Measurements from ENCODE around the gene CLIC4. TPM values are rescaled to one million over a fixed set of nuclear protein-coding genes. Genes with fewer than 3 reads are reported as not detected.
"Not testable (repeated sequence)": the region's sequence is repeated elsewhere in the genome, so short reads cannot be mapped to it uniquely, and the experiment has no call there.

The CLIC4 gene
- total RNA-seq, 2 experiments from 2014 or later = 7.1 to 7.7 TPM

GRCh38 chr1:24805534-24806301 is 60.5 kb downstream of the CLIC4 start:
- Mint-ChIP-seq H3K36me3 (ENCODE audit: low read depth) (no peaks in the 10 kb centered on the region), H3K27me3 (ENCODE audit: low read depth) (peaks cover 3% of the 10 kb centered on the region), H3K9me3 (ENCODE audit: insufficient read depth) (no peaks in the 10 kb centered on the region), H3K4me1 (ENCODE audit: low read depth) (peaks cover 2% of the 10 kb centered on the region), H3K27ac (no peak overlapping the region), H3K4me3 (no peak overlapping the region)
- POLR2A ChIA-PET = interaction anchor here (0.6 kb wide), 1 partner anchor 265 kb away, joined by 7 read pairs; no protein-coding TSS in a partner anchor
- CTCF ChIA-PET = interaction anchor here (0.6 to 1.3 kb wide), 5 partner anchors 25 to 117 kb away, joined by 3 to 5 read pairs (median 4); no protein-coding TSS in a partner anchor
- ATAC-seq (no peak), DNase-seq (no peak)

GRCh38 chr1:24806588-24806987 is 61.3 kb downstream of the CLIC4 start:
- no peak for DNase-seq
- Mint-ChIP-seq H3K4me3 (no peak overlapping the region), H3K4me1 (ENCODE audit: low read depth) (peaks cover 2% of the 10 kb centered on the region), H3K36me3 (ENCODE audit: low read depth) (no peaks in the 10 kb centered on the region), H3K9me3 (ENCODE audit: insufficient read depth) (no peaks in the 10 kb centered on the region), H3K27ac (no peak overlapping the region), H3K27me3 (ENCODE audit: low read depth) (peaks cover 3% of the 10 kb centered on the region)
- ChIA-PET POLR2A (interaction anchor here (0.5 kb wide), 1 partner anchor 136 kb away, joined by 4 read pairs; no protein-coding TSS in a partner anchor), CTCF (interaction anchor here (1.2 kb wide), 1 partner anchor 24 kb away, joined by 3 read pairs; no protein-coding TSS in a partner anchor)
- no peak for ATAC-seq

GRCh38 chr1:24811494-24811893 is 66.2 kb downstream of the CLIC4 start:
- CTCF ChIA-PET = interaction anchor here (0.6 to 0.8 kb wide), 2 partner anchors 19 to 25 kb away, joined by 3 read pairs; no protein-coding TSS in a partner anchor
- H3K27ac Mint-ChIP-seq; POLR2A ChIA-PET; H3K9me3 Mint-ChIP-seq (ENCODE audit: insufficient read depth); H3K27me3 Mint-ChIP-seq (ENCODE audit: low read depth); H3K4me3 Mint-ChIP-seq; DNase-seq; H3K4me1 Mint-ChIP-seq (ENCODE audit: low read depth); ATAC-seq; H3K36me3 Mint-ChIP-seq (ENCODE audit: low read depth): not testable (repeated sequence)

- ATAC-seq; H3K27ac Mint-ChIP-seq; H3K4me3 Mint-ChIP-seq; POLR2A ChIA-PET; H3K36me3 Mint-ChIP-seq (ENCODE audit: low read depth); DNase-seq; H3K4me1 Mint-ChIP-seq (ENCODE audit: low read depth); H3K9me3 Mint-ChIP-seq (ENCODE audit: insufficient read depth): not testable (repeated sequence)
- H3K27me3 Mint-ChIP-seq (ENCODE audit: low read depth) = peaks cover 10% of the 10 kb centered on the region
- CTCF ChIA-PET = interaction anchor here (2.0 to 2.3 kb wide), 2 partner anchors 10 to 15 kb away, joined by 8 to 10 read pairs; no protein-coding TSS in a partner anchor
These were observed 75.0 kb downstream of the CLIC4 start for GRCh38 chr1:24820221-24820620.

GRCh38 chr1:24822887-24823286 is 77.6 kb downstream of the CLIC4 start:
- Mint-ChIP-seq H3K4me3 (no peak overlapping the region), H3K27ac (no peak overlapping the region), H3K9me3 (ENCODE audit: insufficient read depth) (no peaks in the 10 kb centered on the region), H3K36me3 (ENCODE audit: low read depth) (no peaks in the 10 kb centered on the region), H3K4me1 (ENCODE audit: low read depth) (no peaks in the 10 kb centered on the region), H3K27me3 (ENCODE audit: low read depth) (peaks cover 10% of the 10 kb centered on the region)
- ChIA-PET POLR2A (no interaction called here), CTCF (interaction anchor here (4.6 to 10.0 kb wide), 2 partner anchors 13 to 134 kb away, joined by 39 to 240 read pairs; no protein-coding TSS in a partner anchor)
- DNase-seq (no peak), ATAC-seq (no peak)

GRCh38 chr1:24823486-24823885 is 78.2 kb downstream of the CLIC4 start:
- ChIA-PET CTCF (interaction anchor here (0.8 to 10.0 kb wide), 3 partner anchors 12 to 673 kb away, joined by 6 to 240 read pairs (median 39); no protein-coding TSS in a partner anchor), POLR2A (interaction anchor here (0.6 kb wide), 1 partner anchor 509 kb away, joined by 3 read pairs; no protein-coding TSS in a partner anchor)
- H3K4me3 Mint-ChIP-seq; ATAC-seq; DNase-seq; H3K27ac Mint-ChIP-seq; H3K9me3 Mint-ChIP-seq (ENCODE audit: insufficient read depth); H3K36me3 Mint-ChIP-seq (ENCODE audit: low read depth); H3K4me1 Mint-ChIP-seq (ENCODE audit: low read depth): not testable (repeated sequence)
- peaks cover 10% of the 10 kb centered on the region for H3K27me3 Mint-ChIP-seq (ENCODE audit: low read depth)

GRCh38 chr1:24825174-24825573 is 79.9 kb downstream of the CLIC4 start:
- ChIA-PET POLR2A (no interaction called here), CTCF (interaction anchor here (1.1 to 10.0 kb wide), 4 partner anchors 10 to 380 kb away, joined by 3 to 240 read pairs (median 22); no protein-coding TSS in a partner anchor)
- no peaks in the 10 kb centered on the region for H3K9me3 Mint-ChIP-seq (ENCODE audit: insufficient read depth)
- H3K4me1 Mint-ChIP-seq (ENCODE audit: low read depth) = no peaks in the 10 kb centered on the region
- ATAC-seq (no peak), DNase-seq (no peak)
- H3K36me3 Mint-ChIP-seq (ENCODE audit: low read depth) = no peaks in the 10 kb centered on the region
- H3K27me3 Mint-ChIP-seq (ENCODE audit: low read depth) = peaks cover 10% of the 10 kb centered on the region
- no peak overlapping the region for H3K27ac Mint-ChIP-seq
- H3K4me3 Mint-ChIP-seq = no peak overlapping the region

- Mint-ChIP-seq H3K27me3 (ENCODE audit: low read depth) (peaks cover 9% of the 10 kb centered on the region), H3K9me3 (ENCODE audit: insufficient read depth) (no peaks in the 10 kb centered on the region), H3K27ac (no peak overlapping the region), H3K4me1 (ENCODE audit: low read depth) (no peaks in the 10 kb centered on the region), H3K36me3 (ENCODE audit: low read depth) (no peaks in the 10 kb centered on the region), H3K4me3 (no peak overlapping the region)
- DNase-seq (no peak), ATAC-seq (no peak)
- ChIA-PET CTCF (interaction anchor here (0.8 to 10.0 kb wide), 7 partner anchors 9 to 379 kb away, joined by 3 to 240 read pairs (median 5); partner anchors contain the start of gene CLIC4), POLR2A (no interaction called here)
These were observed 81.3 kb downstream of the CLIC4 start for GRCh38 chr1:24826510-24826909.

- H3K9me3 Mint-ChIP-seq (ENCODE audit: insufficient read depth) = no peaks in the 10 kb centered on the region
- ChIA-PET POLR2A (no interaction called here), CTCF (interaction anchor here (0.7 to 10.0 kb wide), 8 partner anchors 9 to 628 kb away, joined by 3 to 240 read pairs (median 3); partner anchors contain the start of gene CLIC4)
- no peak overlapping the region for H3K4me3 Mint-ChIP-seq
- H3K27me3 Mint-ChIP-seq (ENCODE audit: low read depth) = peaks cover 8% of the 10 kb centered on the region
- H3K4me1 Mint-ChIP-seq (ENCODE audit: low read depth) = no peaks in the 10 kb centered on the region
- no peaks in the 10 kb centered on the region for H3K36me3 Mint-ChIP-seq (ENCODE audit: low read depth)
- ATAC-seq (no peak), DNase-seq (no peak)
- no peak overlapping the region for H3K27ac Mint-ChIP-seq
These were observed 82.3 kb downstream of the CLIC4 start for GRCh38 chr1:24827379-24828135.

GRCh38 chr1:24828183-24828886 is 83.1 kb downstream of the CLIC4 start:
- DNase-seq (no peak), ATAC-seq (no peak)
- peaks cover 8% of the 10 kb centered on the region for H3K27me3 Mint-ChIP-seq (ENCODE audit: low read depth)
- ChIA-PET POLR2A (no interaction called here), CTCF (interaction anchor here (1.2 to 10.0 kb wide), 3 partner anchors 8 to 628 kb away, joined by 3 to 240 read pairs (median 4); no protein-coding TSS in a partner anchor)
- H3K36me3 Mint-ChIP-seq (ENCODE audit: low read depth) = no peaks in the 10 kb centered on the region
- H3K27ac Mint-ChIP-seq = no peak overlapping the region
- no peak overlapping the region for H3K4me3 Mint-ChIP-seq
- no peaks in the 10 kb centered on the region for H3K9me3 Mint-ChIP-seq (ENCODE audit: insufficient read depth)
- H3K4me1 Mint-ChIP-seq (ENCODE audit: low read depth) = no peaks in the 10 kb centered on the region

GRCh38 chr1:24828887-24829192 is 83.6 kb downstream of the CLIC4 start:
- no peak overlapping the region for H3K27ac Mint-ChIP-seq
- ChIA-PET CTCF (interaction anchor here (2.3 to 10.0 kb wide), 2 partner anchors 139 to 146 kb away, joined by 11 to 240 read pairs; no protein-coding TSS in a partner anchor), POLR2A (no interaction called here)
- ATAC-seq (no peak), DNase-seq (no peak)
- H3K9me3 Mint-ChIP-seq (ENCODE audit: insufficient read depth) = no peaks in the 10 kb centered on the region
- no peaks in the 10 kb centered on the region for H3K4me1 Mint-ChIP-seq (ENCODE audit: low read depth)
- H3K36me3 Mint-ChIP-seq (ENCODE audit: low read depth) = no peaks in the 10 kb centered on the region
- no peak overlapping the region for H3K4me3 Mint-ChIP-seq
- H3K27me3 Mint-ChIP-seq (ENCODE audit: low read depth) = peaks cover 8% of the 10 kb centered on the region

Data from activated CD8-positive, alpha-beta T cell treated with anti-CD3 and anti-CD28 coated beads, Interleukin-2, amount 10 ng/mL, durations not matched to agents 7 days and 5 days (primary cell).